Activated B cell treated with CpG ODN at 0.5 μM for 24 hours (primary cell): ENCODE results near the gene SEL1L3. TPM values are rescaled to one million over a fixed set of nuclear protein-coding genes. Genes with fewer than 3 reads are reported as not detected.

Experiments used
- ATAC-seq: fragments of 200-7000 bp; cut with Tn5 transposase; one replicate; pipeline ENCODE4 v1.10.0; 2021; ENCODE audit warnings: low read depth, mild to moderate bottlenecking, moderate library complexity
- CTCF ChIA-PET: fragments of 350-600 bp; sonication (Branson Sonifier 250); formaldehyde crosslinking; loops from one replicate; lab custom pipeline; 2021; ENCODE audit warnings: antibody characterized with exemption; lab: Charles Lee
- POLR2A ChIA-PET: fragments of 350-600 bp; sonication (Branson Sonifier 250); formaldehyde crosslinking; loops from one replicate; lab custom pipeline; 2021; ENCODE audit warnings: antibody characterized with exemption; lab: Charles Lee
- DNase-seq: peaks from one replicate; pipeline ENCODE4 v3.0.0; 2022
- H3K27ac Mint-ChIP-seq: one replicate; pipeline ENCODE4 v1.8.0; 2020; ENCODE audit warnings: mixed read lengths
- H3K27me3 Mint-ChIP-seq: one replicate; pipeline ENCODE4 v1.8.0; 2021; ENCODE audit warnings: mixed read lengths
- H3K36me3 Mint-ChIP-seq: one replicate; pipeline ENCODE4 v1.8.0; 2021; ENCODE audit warnings: low read depth, mixed read lengths
- H3K4me1 Mint-ChIP-seq: one replicate; pipeline ENCODE4 v1.8.0; 2021; ENCODE audit warnings: mixed read lengths
- H3K4me3 Mint-ChIP-seq: one replicate; pipeline ENCODE4 v1.8.0; 2020; ENCODE audit warnings: mild to moderate bottlenecking, mixed read lengths
- H3K9me3 Mint-ChIP-seq: one replicate; pipeline ENCODE4 v1.8.0; 2020; ENCODE audit warnings: mixed read lengths
- CTCF ChIP-seq: fragments of 200-600 bp; IDR thresholded peaks from one replicate; pipeline ENCODE4 v1.8.0; 2022; ENCODE audit warnings: antibody characterized with exemption, mild to moderate bottlenecking
- intact Hi-C: fragments of 100-400 bp; cut with micrococcal nuclease; formaldehyde crosslinking; loops from one replicate; pipeline ENCODE4 v1.15.1; 2024
- total RNA-seq: library from RNA; stranded (reverse); gene quantifications from 2 replicates; pipeline ENCODE4 v1.2.3, GENCODE V29; 2022

Gene SEL1L3
- total RNA-seq, 1 donor from 2014 or later: 113 TPM

GRCh38 chr4:25779021-25779420 lies 83.8 kb downstream of the SEL1L3 start:
- Mint-ChIP-seq H3K27ac (no peak overlapping the region), H3K4me1 (no peaks in the 10 kb centered on the region), H3K27me3 (no peaks in the 10 kb centered on the region), H3K4me3 (no peak overlapping the region), H3K9me3 (peaks cover 2% of the 10 kb centered on the region), H3K36me3 (peaks cover 95% of the 10 kb centered on the region)
- ATAC-seq: no peak
- CTCF ChIA-PET: interaction anchor here (1.0 to 1.6 kb wide), 2 partner anchors 11 to 14 kb away, joined by 3 to 5 read pairs; no protein-coding TSS in a partner anchor
- DNase-seq: no peak
- intact Hi-C loops: no loop called here
- POLR2A ChIA-PET: no interaction called here
- no peak for TF ChIP-seq CTCF

GRCh38 chr4:25776795-25777194 lies 86.0 kb downstream of the SEL1L3 start:
- H3K27me3 Mint-ChIP-seq: no peaks in the 10 kb centered on the region
- no peak overlapping the region for H3K4me3 Mint-ChIP-seq
- ChIA-PET CTCF (interaction anchor here (0.8 to 1.3 kb wide), 2 partner anchors 9 to 13 kb away, joined by 3 to 5 read pairs; no protein-coding TSS in a partner anchor), POLR2A (no interaction called here)
- H3K27ac Mint-ChIP-seq: peak overlapping the region; percentile 51
- H3K36me3 Mint-ChIP-seq: peaks cover 91% of the 10 kb centered on the region
- H3K9me3 Mint-ChIP-seq: peaks cover 2% of the 10 kb centered on the region
- no peaks in the 10 kb centered on the region for H3K4me1 Mint-ChIP-seq
- DNase-seq: no peak
- no peak for ATAC-seq
- TF ChIP-seq CTCF: no peak
- intact Hi-C loops: no loop called here

GRCh38 chr4:25775166-25775565 lies 87.6 kb downstream of the SEL1L3 start:
- peaks cover 91% of the 10 kb centered on the region for H3K36me3 Mint-ChIP-seq
- ChIA-PET CTCF (interaction anchor here (1.3 kb wide), 1 partner anchor 12 kb away, joined by 5 read pairs; no protein-coding TSS in a partner anchor), POLR2A (no interaction called here)

GRCh38 chr4:25773358-25773757 lies 89.4 kb downstream of the SEL1L3 start:
- ChIA-PET POLR2A (no interaction called here), CTCF (no interaction called here)
- ATAC-seq (no peak), DNase-seq (no peak)
- H3K4me1 Mint-ChIP-seq: no peaks in the 10 kb centered on the region
- H3K27ac Mint-ChIP-seq: no peak overlapping the region
- TF ChIP-seq CTCF: no peak
- no peaks in the 10 kb centered on the region for H3K27me3 Mint-ChIP-seq
- intact Hi-C loops: no loop called here
- H3K9me3 Mint-ChIP-seq: peaks cover 2% of the 10 kb centered on the region
- H3K36me3 Mint-ChIP-seq: peaks cover 89% of the 10 kb centered on the region
- no peak overlapping the region for H3K4me3 Mint-ChIP-seq

More at GRCh38 chr4:25775166-25775565, 87.6 kb downstream of the SEL1L3 start:
- H3K4me1 Mint-ChIP-seq: no peaks in the 10 kb centered on the region
- peaks cover 2% of the 10 kb centered on the region for H3K9me3 Mint-ChIP-seq
- intact Hi-C loops: no loop called here
- H3K27me3 Mint-ChIP-seq: no peaks in the 10 kb centered on the region
- DNase-seq: no peak
- H3K27ac Mint-ChIP-seq: no peak overlapping the region
- no peak overlapping the region for H3K4me3 Mint-ChIP-seq
- no peak for ATAC-seq
- TF ChIP-seq CTCF: no peak

GRCh38 chr4:25771672-25772071 lies 91.1 kb downstream of the SEL1L3 start:
- POLR2A ChIA-PET: interaction anchor here (0.6 kb wide), 1 partner anchor 1089 kb away, joined by 4 read pairs; the partner anchor contains the start of gene STIM2
- intact Hi-C loops: no loop called here
- no peak for TF ChIP-seq CTCF
- Mint-ChIP-seq H3K36me3 (peaks cover 87% of the 10 kb centered on the region), H3K27me3 (no peaks in the 10 kb centered on the region), H3K9me3 (no peaks in the 10 kb centered on the region), H3K4me1 (no peaks in the 10 kb centered on the region), H3K27ac (peak overlapping the region; percentile 31), H3K4me3 (no peak overlapping the region)
- DNase-seq: no peak
- no peak for ATAC-seq
- CTCF ChIA-PET: interaction anchor here (0.6 kb wide), 1 partner anchor 1294 kb away, joined by 4 read pairs; no protein-coding TSS in a partner anchor
